ENCODE data around the gene ZNF83.

- TF ChIP-seq, protein P1, sequence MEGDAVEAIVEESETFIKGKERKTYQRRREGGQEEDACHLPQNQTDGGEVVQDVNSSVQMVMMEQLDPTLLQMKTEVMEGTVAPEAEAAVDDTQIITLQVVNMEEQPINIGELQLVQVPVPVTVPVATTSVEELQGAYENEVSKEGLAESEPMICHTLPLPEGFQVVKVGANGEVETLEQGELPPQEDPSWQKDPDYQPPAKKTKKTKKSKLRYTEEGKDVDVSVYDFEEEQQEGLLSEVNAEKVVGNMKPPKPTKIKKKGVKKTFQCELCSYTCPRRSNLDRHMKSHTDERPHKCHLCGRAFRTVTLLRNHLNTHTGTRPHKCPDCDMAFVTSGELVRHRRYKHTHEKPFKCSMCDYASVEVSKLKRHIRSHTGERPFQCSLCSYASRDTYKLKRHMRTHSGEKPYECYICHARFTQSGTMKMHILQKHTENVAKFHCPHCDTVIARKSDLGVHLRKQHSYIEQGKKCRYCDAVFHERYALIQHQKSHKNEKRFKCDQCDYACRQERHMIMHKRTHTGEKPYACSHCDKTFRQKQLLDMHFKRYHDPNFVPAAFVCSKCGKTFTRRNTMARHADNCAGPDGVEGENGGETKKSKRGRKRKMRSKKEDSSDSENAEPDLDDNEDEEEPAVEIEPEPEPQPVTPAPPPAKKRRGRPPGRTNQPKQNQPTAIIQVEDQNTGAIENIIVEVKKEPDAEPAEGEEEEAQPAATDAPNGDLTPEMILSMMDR (IDR thresholded peaks at IDR 0.05): no peak
- TF ChIP-seq POLR2AphosphoS5 (IDR thresholded peaks at IDR 0.05; ENCODE audit: low read depth, low read length): no peak
- TF ChIP-seq EP300 (IDR thresholded peaks at IDR 0.05; ENCODE audit: borderline replicate concordance in 1 of 2, low read depth in 1 of 2, low read length in 1 of 2): no peak
Observed at GRCh38 chr19:52646571-52647217, 8.5 kb upstream of the ZNF83 start.

Data from SK-N-SH (cell line).